ENCODE measurements around the gene IGFBP5. TPM values are rescaled to one million over a fixed set of nuclear protein-coding genes. Genes with fewer than 3 reads are reported as not detected.

Gene IGFBP5
- total RNA-seq, 3 donors from 2014 or later, result 36.4 to 628 (median 95.9) TPM

DNA sequence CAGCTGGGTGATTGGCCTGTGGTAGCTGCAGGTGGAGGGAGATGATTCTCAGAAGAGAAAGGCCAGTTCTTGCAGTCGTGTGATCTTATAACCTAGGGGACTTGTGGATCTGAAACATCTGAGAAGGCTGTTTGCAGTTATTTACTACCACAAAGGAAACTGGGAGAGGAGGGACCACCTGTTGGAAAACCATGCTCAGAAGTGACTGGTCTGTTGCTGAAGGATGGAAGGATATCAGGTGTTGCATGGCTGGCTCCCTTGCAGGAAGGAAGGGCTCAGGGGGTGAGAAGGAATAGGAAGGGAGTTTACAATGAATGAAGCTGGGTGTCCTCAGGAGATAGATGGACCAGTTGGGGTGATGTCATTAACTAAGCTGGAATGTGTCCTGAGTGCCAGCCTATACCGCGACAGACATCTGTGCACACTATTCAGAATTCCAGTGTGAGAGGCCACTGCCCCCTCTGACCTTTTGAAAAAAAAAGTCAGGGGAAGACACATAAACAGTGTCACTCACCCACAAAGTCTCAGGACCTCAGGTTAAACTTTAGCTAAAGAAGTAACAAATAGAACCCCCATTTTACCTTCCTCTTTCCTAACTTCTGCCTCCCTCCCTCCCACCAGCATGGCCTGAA, 44.6 kb downstream of the IGFBP5 start:
- intact Hi-C loops (cut with DNase I, micrococcal nuclease), result no loop called here
- no peak for ATAC-seq
- Histone ChIP-seq H3K9me3 (no peaks in the 10 kb centered on the region), H3K36me3 (ENCODE audit: low read depth) (no peaks in the 10 kb centered on the region), H3K4me1 (ENCODE audit: low read depth) (no peaks in the 10 kb centered on the region), H3K4me3 (no peak overlapping the region)
- DNase-seq, result no peak
- TF ChIP-seq, protein P1, sequence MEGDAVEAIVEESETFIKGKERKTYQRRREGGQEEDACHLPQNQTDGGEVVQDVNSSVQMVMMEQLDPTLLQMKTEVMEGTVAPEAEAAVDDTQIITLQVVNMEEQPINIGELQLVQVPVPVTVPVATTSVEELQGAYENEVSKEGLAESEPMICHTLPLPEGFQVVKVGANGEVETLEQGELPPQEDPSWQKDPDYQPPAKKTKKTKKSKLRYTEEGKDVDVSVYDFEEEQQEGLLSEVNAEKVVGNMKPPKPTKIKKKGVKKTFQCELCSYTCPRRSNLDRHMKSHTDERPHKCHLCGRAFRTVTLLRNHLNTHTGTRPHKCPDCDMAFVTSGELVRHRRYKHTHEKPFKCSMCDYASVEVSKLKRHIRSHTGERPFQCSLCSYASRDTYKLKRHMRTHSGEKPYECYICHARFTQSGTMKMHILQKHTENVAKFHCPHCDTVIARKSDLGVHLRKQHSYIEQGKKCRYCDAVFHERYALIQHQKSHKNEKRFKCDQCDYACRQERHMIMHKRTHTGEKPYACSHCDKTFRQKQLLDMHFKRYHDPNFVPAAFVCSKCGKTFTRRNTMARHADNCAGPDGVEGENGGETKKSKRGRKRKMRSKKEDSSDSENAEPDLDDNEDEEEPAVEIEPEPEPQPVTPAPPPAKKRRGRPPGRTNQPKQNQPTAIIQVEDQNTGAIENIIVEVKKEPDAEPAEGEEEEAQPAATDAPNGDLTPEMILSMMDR (IDR thresholded peaks at IDR 0.05), result no peak

DNA sequence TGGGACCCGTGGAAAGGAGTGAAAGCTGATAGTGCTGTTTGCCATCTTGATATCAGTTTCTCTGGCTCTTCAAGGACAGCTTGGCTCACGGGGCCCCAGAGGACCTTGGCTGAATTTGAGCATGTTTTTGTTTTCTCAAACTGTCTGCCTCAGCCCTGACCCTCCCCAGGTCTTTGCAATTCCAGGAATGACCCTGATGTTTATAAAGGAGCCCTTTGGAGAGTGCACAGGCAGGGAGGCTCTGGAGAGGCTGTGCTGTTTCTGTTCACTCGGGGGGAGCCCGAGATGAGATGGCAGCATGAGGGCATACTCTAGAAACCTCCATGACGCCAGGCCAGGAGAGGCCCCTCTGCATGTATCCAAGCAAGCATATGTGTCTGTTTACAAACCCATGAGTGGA, 45.8 kb downstream of the IGFBP5 start:
- no peak overlapping the region for H3K4me3 ChIP-seq
- ATAC-seq (no peak), DNase-seq (no peak)
- H3K4me1 ChIP-seq (ENCODE audit: low read depth), result no peaks in the 10 kb centered on the region
- intact Hi-C loops (cut with DNase I, micrococcal nuclease), result no loop called here
- no peaks in the 10 kb centered on the region for H3K9me3 ChIP-seq
- TF ChIP-seq, protein P1 (IDR thresholded peaks at IDR 0.05), result no peak
- no peaks in the 10 kb centered on the region for H3K36me3 ChIP-seq (ENCODE audit: low read depth)

DNA sequence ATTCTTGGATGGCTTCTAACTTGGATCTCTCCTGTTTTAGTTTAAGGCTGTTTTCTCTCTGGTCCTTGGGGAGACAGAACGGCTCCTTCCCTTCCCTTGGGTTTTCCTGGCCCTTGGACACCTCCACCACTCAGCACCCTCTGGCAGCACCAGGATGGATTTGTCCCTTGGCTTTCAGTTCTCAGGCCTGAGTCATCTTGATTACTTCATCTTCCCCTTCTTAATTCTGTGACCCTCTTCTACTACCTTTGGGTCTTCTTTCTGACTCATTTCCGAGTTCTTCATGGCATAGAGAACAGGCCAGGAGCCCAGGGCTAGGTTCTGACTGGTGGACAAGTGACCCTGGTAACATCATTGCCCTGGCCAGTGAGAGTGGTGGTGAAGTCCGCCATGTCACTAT, 47.2 kb downstream of the IGFBP5 start:
- TF ChIP-seq, protein P1 (IDR thresholded peaks at IDR 0.05), result no peak
- H3K9me3 ChIP-seq, result no peaks in the 10 kb centered on the region
- H3K4me1 ChIP-seq (ENCODE audit: low read depth), result no peaks in the 10 kb centered on the region
- DNase-seq (no peak), ATAC-seq (no peak)
- H3K4me3 ChIP-seq, result no peak overlapping the region
- intact Hi-C loops (cut with DNase I, micrococcal nuclease), result no loop called here
- H3K36me3 ChIP-seq (ENCODE audit: low read depth), result no peaks in the 10 kb centered on the region

DNA sequence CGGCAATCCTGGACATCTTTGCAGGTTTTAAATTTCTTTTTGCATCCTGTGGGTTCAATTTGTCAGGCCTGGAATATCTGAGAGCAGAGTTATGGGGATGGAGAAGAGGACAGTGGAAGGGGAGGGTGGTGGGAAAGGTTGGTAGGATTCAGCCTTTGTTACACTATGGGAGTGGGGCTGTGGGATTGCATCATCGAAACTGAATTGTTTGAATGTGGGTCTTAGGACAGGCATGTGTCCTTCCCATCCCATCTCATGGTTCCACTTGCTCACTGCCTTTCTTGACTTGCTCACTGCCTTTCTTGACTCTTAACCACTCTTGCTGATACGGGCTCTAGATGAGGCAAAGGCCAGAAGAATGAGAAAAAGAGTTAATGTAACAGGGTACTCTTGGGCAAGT, 49.2 kb downstream of the IGFBP5 start:
- DNase-seq (no peak), ATAC-seq (no peak)
- Histone ChIP-seq H3K4me1 (ENCODE audit: low read depth) (no peaks in the 10 kb centered on the region), H3K4me3 (no peak overlapping the region), H3K36me3 (ENCODE audit: low read depth) (no peaks in the 10 kb centered on the region), H3K9me3 (no peaks in the 10 kb centered on the region)
- TF ChIP-seq, protein P1 (IDR thresholded peaks at IDR 0.05), result no peak
- intact Hi-C loops (cut with DNase I, micrococcal nuclease), result no loop called here

DNA sequence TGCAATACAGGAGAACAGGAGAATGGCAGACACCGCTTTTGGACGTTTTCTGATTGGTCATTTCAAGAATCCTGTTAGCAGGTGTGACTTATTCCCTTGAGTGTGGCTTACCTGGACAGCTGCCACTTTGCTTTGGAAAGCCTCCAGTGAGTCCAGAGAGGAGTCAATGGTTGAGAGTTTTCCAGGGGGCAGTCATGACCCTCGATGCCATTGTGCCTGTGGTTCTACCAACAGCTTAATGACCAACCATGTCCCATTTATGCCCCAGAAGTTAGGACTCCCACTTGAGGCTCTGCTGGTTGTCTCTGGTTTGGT, 49.8 kb downstream of the IGFBP5 start:
- DNase-seq, result no peak
- Histone ChIP-seq H3K9me3 (no peaks in the 10 kb centered on the region), H3K4me3 (no peak overlapping the region), H3K4me1 (ENCODE audit: low read depth) (no peaks in the 10 kb centered on the region), H3K36me3 (ENCODE audit: low read depth) (no peaks in the 10 kb centered on the region)
- TF ChIP-seq, protein P1 (IDR thresholded peaks at IDR 0.05), result no peak
- intact Hi-C loops (cut with DNase I, micrococcal nuclease), result no loop called here
- ATAC-seq, result no peak
